Measurements from ENCODE around the gene ATAD5. TPM values are rescaled to one million over a fixed set of nuclear protein-coding genes. Genes with fewer than 3 reads are reported as not detected.

The ATAD5 gene
- total and polyA plus RNA-seq, 2 of the 13 experiments (the other 11 are each of a cell fraction or from before 2014, with no cell fraction given), result 1.8 to 10.7 TPM

GRCh38 chr17:30831663-30832437 is at the start of gene ATAD5 (continued):
- TF ChIP-seq PAWR (CRISPR knock-in tag; IDR thresholded peaks at IDR 0.05; ENCODE audit: borderline replicate concordance), result no peak
- TF ChIP-seq ZNF292 (CRISPR knock-in tag; IDR thresholded peaks at IDR 0.05; ENCODE audit: borderline replicate concordance, low read depth), result 0 out of 2 replicates have a peak, but pooled peaks have one; percentile 33
- peak; percentile 96 for TF ChIP-seq ZFP36L1 (CRISPR knock-in tag; IDR thresholded peaks at IDR 0.05)
- peak; percentile 95 for TF ChIP-seq ZNF605 (CRISPR knock-in tag; IDR thresholded peaks at IDR 0.05)
- TF ChIP-seq ZNF816 (CRISPR knock-in tag; IDR thresholded peaks at IDR 0.05; ENCODE audit: borderline replicate concordance), result no peak; the same call in 1 of the 2 replicates
- peak; percentile 54; the same call in 1 of the 2 replicates for TF ChIP-seq JUND (CRISPR knock-in tag; IDR thresholded peaks at IDR 0.05)
- peak; percentile 92 for TF ChIP-seq ZMYM4 (CRISPR knock-in tag; IDR thresholded peaks at IDR 0.05)
- peak; percentile 92; the same call in 1 of the 2 replicates for TF ChIP-seq SPEN (CRISPR knock-in tag; IDR thresholded peaks at IDR 0.05; ENCODE audit: low read depth)
- peak; percentile 65; the same call in 1 of the 2 replicates for TF ChIP-seq MLXIP (CRISPR knock-in tag; IDR thresholded peaks at IDR 0.05; ENCODE audit: borderline replicate concordance)
- no peak for TF ChIP-seq ZNF746 (CRISPR knock-in tag; IDR thresholded peaks at IDR 0.05)
- TF ChIP-seq ZNF598 (CRISPR knock-in tag; IDR thresholded peaks at IDR 0.05; ENCODE audit: borderline replicate concordance), result peak; percentile 88; the same call in 1 of the 2 replicates
- no peak for TF ChIP-seq ONECUT2 (CRISPR knock-in tag; IDR thresholded peaks at IDR 0.05)
- TF ChIP-seq THAP11 (CRISPR knock-in tag; IDR thresholded peaks at IDR 0.05), result peak; percentile 92
- TF ChIP-seq HOXA9 (CRISPR knock-in tag; IDR thresholded peaks at IDR 0.05; ENCODE audit: borderline replicate concordance), result peak; percentile 83
- TF ChIP-seq MTF1 (CRISPR knock-in tag; IDR thresholded peaks at IDR 0.05), result peak; percentile 52; the same call in 1 of the 2 replicates
- no peak for TF ChIP-seq ZNF530 (CRISPR knock-in tag; IDR thresholded peaks at IDR 0.05; ENCODE audit: low read depth)
- TF ChIP-seq, protein P1, sequence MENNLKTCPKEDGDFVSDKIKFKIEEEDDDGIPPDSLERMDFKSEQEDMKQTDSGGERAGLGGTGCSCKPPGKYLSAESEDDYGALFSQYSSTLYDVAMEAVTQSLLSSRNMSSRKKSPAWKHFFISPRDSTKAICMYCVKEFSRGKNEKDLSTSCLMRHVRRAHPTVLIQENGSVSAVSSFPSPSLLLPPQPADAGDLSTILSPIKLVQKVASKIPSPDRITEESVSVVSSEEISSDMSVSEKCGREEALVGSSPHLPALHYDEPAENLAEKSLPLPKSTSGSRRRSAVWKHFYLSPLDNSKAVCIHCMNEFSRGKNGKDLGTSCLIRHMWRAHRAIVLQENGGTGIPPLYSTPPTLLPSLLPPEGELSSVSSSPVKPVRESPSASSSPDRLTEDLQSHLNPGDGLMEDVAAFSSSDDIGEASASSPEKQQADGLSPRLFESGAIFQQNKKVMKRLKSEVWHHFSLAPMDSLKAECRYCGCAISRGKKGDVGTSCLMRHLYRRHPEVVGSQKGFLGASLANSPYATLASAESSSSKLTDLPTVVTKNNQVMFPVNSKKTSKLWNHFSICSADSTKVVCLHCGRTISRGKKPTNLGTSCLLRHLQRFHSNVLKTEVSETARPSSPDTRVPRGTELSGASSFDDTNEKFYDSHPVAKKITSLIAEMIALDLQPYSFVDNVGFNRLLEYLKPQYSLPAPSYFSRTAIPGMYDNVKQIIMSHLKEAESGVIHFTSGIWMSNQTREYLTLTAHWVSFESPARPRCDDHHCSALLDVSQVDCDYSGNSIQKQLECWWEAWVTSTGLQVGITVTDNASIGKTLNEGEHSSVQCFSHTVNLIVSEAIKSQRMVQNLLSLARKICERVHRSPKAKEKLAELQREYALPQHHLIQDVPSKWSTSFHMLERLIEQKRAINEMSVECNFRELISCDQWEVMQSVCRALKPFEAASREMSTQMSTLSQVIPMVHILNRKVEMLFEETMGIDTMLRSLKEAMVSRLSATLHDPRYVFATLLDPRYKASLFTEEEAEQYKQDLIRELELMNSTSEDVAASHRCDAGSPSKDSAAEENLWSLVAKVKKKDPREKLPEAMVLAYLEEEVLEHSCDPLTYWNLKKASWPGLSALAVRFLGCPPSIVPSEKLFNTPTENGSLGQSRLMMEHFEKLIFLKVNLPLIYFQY (CRISPR knock-in tag; IDR thresholded peaks at IDR 0.05; ENCODE audit: borderline replicate concordance), result peak; percentile 82; the same call in 1 of the 2 replicates
- peak; percentile 61; the same call in 1 of the 2 replicates for TF ChIP-seq ZFP1 (CRISPR knock-in tag; IDR thresholded peaks at IDR 0.05)
- TF ChIP-seq ZNF562 (CRISPR knock-in tag; IDR thresholded peaks at IDR 0.05; ENCODE audit: borderline replicate concordance), result no peak
- TF ChIP-seq, protein P2, sequence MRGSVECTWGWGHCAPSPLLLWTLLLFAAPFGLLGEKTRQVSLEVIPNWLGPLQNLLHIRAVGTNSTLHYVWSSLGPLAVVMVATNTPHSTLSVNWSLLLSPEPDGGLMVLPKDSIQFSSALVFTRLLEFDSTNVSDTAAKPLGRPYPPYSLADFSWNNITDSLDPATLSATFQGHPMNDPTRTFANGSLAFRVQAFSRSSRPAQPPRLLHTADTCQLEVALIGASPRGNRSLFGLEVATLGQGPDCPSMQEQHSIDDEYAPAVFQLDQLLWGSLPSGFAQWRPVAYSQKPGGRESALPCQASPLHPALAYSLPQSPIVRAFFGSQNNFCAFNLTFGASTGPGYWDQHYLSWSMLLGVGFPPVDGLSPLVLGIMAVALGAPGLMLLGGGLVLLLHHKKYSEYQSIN (CRISPR knock-in tag; IDR thresholded peaks at IDR 0.05; ENCODE audit: borderline replicate concordance), result no peak
- no peak for TF ChIP-seq ZEB1 (IDR thresholded peaks at IDR 0.05; ENCODE audit: insufficient replicate concordance, low read depth)

Measured in HepG2 (cell line).